HEK293T (cell line): Measurements from ENCODE around the gene PLCD3.
A peak's percentile ranks its signal among the peaks of the same experiment; 100 is the strongest.

Experiments
- CTCF ChIA-PET: fragments of 350-600 bp; formaldehyde crosslinking; extraction: SDS; loops from one replicate; lab custom pipeline; 2021; ENCODE audit warnings: antibody characterized with exemption, inconsistent platforms; lab: Yijun Ruan, JAX
- POLR2A ChIA-PET: fragments of 350-600 bp; formaldehyde crosslinking; extraction: SDS; loops from one replicate; lab custom pipeline; 2020; ENCODE audit warnings: antibody characterized with exemption, inconsistent platforms; lab: Yijun Ruan, JAX
- DNase-seq: peaks from one replicate; pipeline ENCODE4 v3.0.0; 2012; ENCODE audit warnings: mixed read lengths; ENCODE audit errors: extremely low spot score
- ARNT ChIP-seq: fragments of 450-650 bp; IDR thresholded peaks from 2 replicates; pipeline ENCODE4 v1.6.1; 2017; ENCODE audit warnings: mild to moderate bottlenecking
- BHLHE40 ChIP-seq: fragments of 450-650 bp; IDR thresholded peaks from 2 replicates; pipeline ENCODE4 v1.6.1; 2016; ENCODE audit warnings: mild to moderate bottlenecking, moderate library complexity, borderline replicate concordance
- CTBP1 ChIP-seq: fragments of 450-650 bp; IDR thresholded peaks from 2 replicates; pipeline ENCODE4 v1.6.1; 2016; ENCODE audit warnings: borderline replicate concordance
- ELF4 ChIP-seq: fragments of 450-650 bp; IDR thresholded peaks from 2 replicates; pipeline ENCODE4 v1.6.1; 2017; ENCODE audit warnings: antibody characterized with exemption
- FOXA1 ChIP-seq: fragments of 450-650 bp; IDR thresholded peaks from 2 replicates; pipeline ENCODE4 v1.6.1; 2016; ENCODE audit warnings: mild to moderate bottlenecking
- FOXK2 ChIP-seq: fragments of 450-650 bp; IDR thresholded peaks from 2 replicates; pipeline ENCODE4 v1.6.1; 2016; ENCODE audit warnings: mild to moderate bottlenecking
- FOXM1 ChIP-seq: fragments of 450-650 bp; IDR thresholded peaks from 2 replicates; pipeline ENCODE4 v1.6.1; 2017; ENCODE audit warnings: mild to moderate bottlenecking, borderline replicate concordance
- HDGF ChIP-seq: fragments of 450-650 bp; IDR thresholded peaks from 2 replicates; pipeline ENCODE4 v1.6.1; 2017; ENCODE audit warnings: antibody characterized with exemption, borderline replicate concordance
- L3MBTL2 ChIP-seq: fragments of 450-650 bp; conservative IDR thresholded peaks from 2 replicates; pipeline ENCODE4 v1.6.1; 2016; ENCODE audit warnings: mild to moderate bottlenecking
- LEF1 ChIP-seq: fragments of 450-650 bp; IDR thresholded peaks from 2 replicates; pipeline ENCODE4 v1.6.1; 2017; ENCODE audit warnings: mild to moderate bottlenecking, borderline replicate concordance
- NFRKB ChIP-seq: fragments of 450-650 bp; IDR thresholded peaks from 2 replicates; pipeline ENCODE4 v1.6.1; 2016; ENCODE audit warnings: mild to moderate bottlenecking, moderate library complexity
- PKNOX1 ChIP-seq: fragments of 450-650 bp; IDR thresholded peaks from 2 replicates; pipeline ENCODE4 v1.6.1; 2016
- SP1 ChIP-seq: fragments of 450-650 bp; IDR thresholded peaks from 2 replicates; pipeline ENCODE4 v1.6.1; 2017
- SUZ12 ChIP-seq: fragments of 450-650 bp; IDR thresholded peaks from 2 replicates; pipeline ENCODE4 v1.6.1; 2016; ENCODE audit warnings: mild to moderate bottlenecking
- TARDBP ChIP-seq: fragments of 450-650 bp; IDR thresholded peaks from 2 replicates; pipeline ENCODE4 v1.6.1; 2016
- ZNF384 ChIP-seq: fragments of 450-650 bp; IDR thresholded peaks from 2 replicates; pipeline ENCODE4 v1.6.1; 2016

Gene PLCD3

GRCh38 chr17:45155483-45155882, 23.2 kb upstream of the PLCD3 start:
- ChIA-PET POLR2A (interaction anchor here (1.3 to 2.1 kb wide), 3 partner anchors 8 to 42 kb away, joined by 3 to 10 read pairs (median 8); partner anchors contain the start of gene ACBD4), CTCF (interaction anchor here (0.6 to 2.0 kb wide), 4 partner anchors 17 to 55 kb away, joined by 3 to 14 read pairs (median 4); partner anchors contain the start of gene ACBD4)
- TF ChIP-seq ARNT (no peak), ELF4 (no peak), ZNF384 (no peak), PKNOX1 (no peak), SP1 (no peak), L3MBTL2 (no peak), TARDBP (no peak), HDGF (no peak)
- no peak for DNase-seq

- no peak for DNase-seq
- POLR2A ChIA-PET, result interaction anchor here (1.3 to 2.1 kb wide), 3 partner anchors 8 to 43 kb away, joined by 3 to 10 read pairs (median 8); partner anchors contain the start of gene ACBD4
- CTCF ChIA-PET, result interaction anchor here (0.6 to 2.0 kb wide), 4 partner anchors 17 to 55 kb away, joined by 3 to 14 read pairs (median 4); partner anchors contain the start of gene ACBD4
- TF ChIP-seq NFRKB (no peak), ZNF384 (no peak), SP1 (no peak), ELF4 (no peak), LEF1 (no peak), HDGF (no peak), L3MBTL2 (no peak)
These were observed 22.7 kb upstream of the PLCD3 start for GRCh38 chr17:45155029-45155428.

- CTCF ChIA-PET, result interaction anchor here (0.6 to 6.1 kb wide), 10 partner anchors 9 to 281 kb away, joined by 3 to 106 read pairs (median 8); partner anchors contain the start of genes ACBD4 and HEXIM2
- TF ChIP-seq CTBP1 (no peak), BHLHE40 (no peak), NFRKB (no peak), FOXM1 (no peak), SUZ12 (no peak), FOXA1 (no peak), ZNF384 (no peak), PKNOX1 (no peak), ARNT (no peak), HDGF (no peak), TARDBP (no peak), FOXK2 (no peak), L3MBTL2 (no peak), ELF4 (no peak), LEF1 (no peak), SP1 (no peak)
- POLR2A ChIA-PET, result interaction anchor here (0.6 to 8.6 kb wide), 13 partner anchors 9 to 133 kb away, joined by 3 to 345 read pairs (median 5); partner anchors contain the start of genes ACBD4, HEXIM2 and NMT1
- no peak for DNase-seq
These were observed 18.8 kb upstream of the PLCD3 start for GRCh38 chr17:45150911-45151809.

GRCh38 chr17:45149669-45150664, 17.7 kb upstream of the PLCD3 start:
- TF ChIP-seq NFRKB (no peak), LEF1 (no peak), SP1 (no peak), PKNOX1 (no peak), L3MBTL2 (peak; percentile 47)
- no peak for DNase-seq
- ChIA-PET POLR2A (interaction anchor here (0.8 to 8.6 kb wide), 24 partner anchors 8 to 167 kb away, joined by 3 to 345 read pairs (median 7); partner anchors contain the start of genes ACBD4, HEXIM2, MAP3K14 and NMT1), CTCF (interaction anchor here (0.6 to 6.1 kb wide), 13 partner anchors 9 to 82 kb away, joined by 3 to 106 read pairs (median 6); partner anchors contain the start of genes ACBD4 and HEXIM2)

GRCh38 chr17:45149037-45149668, 16.8 kb upstream of the PLCD3 start:
- POLR2A ChIA-PET, result interaction anchor here (0.6 to 8.6 kb wide), 36 partner anchors 10 to 444 kb away, joined by 3 to 345 read pairs (median 4); partner anchors contain the start of genes ACBD4, FMNL1, HEXIM2 and MAP3K14
- CTCF ChIA-PET, result interaction anchor here (0.6 to 6.1 kb wide), 13 partner anchors 9 to 192 kb away, joined by 3 to 106 read pairs (median 6); partner anchors contain the start of genes ACBD4 and HEXIM2
- DNase-seq, result peak; percentile 66
- TF ChIP-seq NFRKB (no peak), ZNF384 (peak; percentile 66; the same call in 1 of the 2 replicates), FOXK2 (no peak)
